Activated T-cell treated with anti-CD3 and anti-CD28 coated beads for 48 hours (primary cell): ENCODE measurements around the gene BCL2L2.
"Not testable (repeated sequence)": the region's sequence is repeated elsewhere in the genome, so short reads cannot be mapped to it uniquely, and the experiment has no call there.

Experiments
- DNase-seq: peaks from one replicate; pipeline ENCODE4 v3.0.0-alpha.2; 2020; ENCODE audit warnings: low read depth

BCL2L2 gene

GRCh38 chr14:23324993-23325392 lies 18.4 kb downstream of the BCL2L2 start:
- DNase-seq, result no peak

GRCh38 chr14:23325746-23326145 lies 19.1 kb downstream of the BCL2L2 start:
- DNase-seq, result not testable (repeated sequence)

GRCh38 chr14:23326491-23327332 lies 20.1 kb downstream of the BCL2L2 start:
- DNase-seq, result no peak

GRCh38 chr14:23327947-23328744 lies 21.5 kb downstream of the BCL2L2 start:
- DNase-seq, result peak; percentile 49

- no peak for DNase-seq
Observed at GRCh38 chr14:23335623-23336022, 29.0 kb downstream of the BCL2L2 start.

GRCh38 chr14:23339506-23340268 lies 33.1 kb downstream of the BCL2L2 start:
- no peak for DNase-seq

- DNase-seq, result no peak
Observed at GRCh38 chr14:23344481-23344880, 37.8 kb downstream of the BCL2L2 start.

GRCh38 chr14:23345987-23346692 lies 39.5 kb downstream of the BCL2L2 start:
- no peak for DNase-seq

- DNase-seq, result no peak
Observed at GRCh38 chr14:23346693-23347405, 40.2 kb downstream of the BCL2L2 start.

- no peak for DNase-seq
Observed at GRCh38 chr14:23347406-23348296, 41.0 kb downstream of the BCL2L2 start.

- DNase-seq, result no peak
Observed at GRCh38 chr14:23348297-23348655, 41.6 kb downstream of the BCL2L2 start.

- DNase-seq, result no peak
Observed at GRCh38 chr14:23349156-23349845, 42.7 kb downstream of the BCL2L2 start.

- no peak for DNase-seq
Observed at GRCh38 chr14:23351681-23352505, 45.3 kb downstream of the BCL2L2 start.

GRCh38 chr14:23352506-23353432 lies 46.1 kb downstream of the BCL2L2 start, which contains the start of gene SLC22A17:
TSS of gene SLC22A17 (minus strand) at chr14:23352887.
- DNase-seq, result peak; percentile 24

GRCh38 chr14:23353433-23353780 lies 46.8 kb downstream of the BCL2L2 start:
- no peak for DNase-seq

- no peak for DNase-seq
Observed at GRCh38 chr14:23354990-23355389, 48.4 kb downstream of the BCL2L2 start.

GRCh38 chr14:23355871-23356435 lies 49.3 kb downstream of the BCL2L2 start:
- no peak for DNase-seq
